Activated naive CD4-positive, alpha-beta T cell treated with anti-CD3 and anti-CD28 coated beads, Interleukin-2, amount 50 U/mL, for 24 hours (primary cell): ENCODE data around the gene SDCBP2.

Source experiments
- H3K27ac Mint-ChIP-seq: one replicate; pipeline ENCODE4 v1.8.0; 2021; ENCODE audit warnings: mild to moderate bottlenecking, mixed read lengths
- H3K27me3 Mint-ChIP-seq: one replicate; pipeline ENCODE4 v1.8.0; 2021; ENCODE audit warnings: mixed read lengths
- H3K36me3 Mint-ChIP-seq: one replicate; pipeline ENCODE4 v1.8.0; 2021; ENCODE audit warnings: mixed read lengths
- H3K4me1 Mint-ChIP-seq: one replicate; pipeline ENCODE4 v1.8.0; 2021; ENCODE audit warnings: mixed read lengths
- H3K4me3 Mint-ChIP-seq: one replicate; pipeline ENCODE4 v1.8.0; 2021; ENCODE audit warnings: mild to moderate bottlenecking, mixed read lengths
- H3K9me3 Mint-ChIP-seq: one replicate; pipeline ENCODE4 v1.8.0; 2021; ENCODE audit warnings: mixed read lengths

SDCBP2 gene

GRCh38 chr20:1326031-1326930, 2.7 kb downstream of the SDCBP2 start:
- Mint-ChIP-seq H3K27me3 (no peaks in the 10 kb centered on the region), H3K4me1 (no peaks in the 10 kb centered on the region), H3K9me3 (no peaks in the 10 kb centered on the region), H3K27ac (no peak overlapping the region), H3K36me3 (peaks cover 1% of the 10 kb centered on the region), H3K4me3 (no peak overlapping the region)

- Mint-ChIP-seq H3K36me3 (no peaks in the 10 kb centered on the region), H3K4me1 (no peaks in the 10 kb centered on the region), H3K9me3 (no peaks in the 10 kb centered on the region), H3K4me3 (no peak overlapping the region), H3K27ac (no peak overlapping the region), H3K27me3 (no peaks in the 10 kb centered on the region)
These were observed 3.5 kb downstream of the SDCBP2 start for GRCh38 chr20:1325173-1326030.

GRCh38 chr20:1324598-1325172, 4.3 kb downstream of the SDCBP2 start:
- no peaks in the 10 kb centered on the region for H3K27me3 Mint-ChIP-seq
- no peaks in the 10 kb centered on the region for H3K4me1 Mint-ChIP-seq
- no peak overlapping the region for H3K27ac Mint-ChIP-seq
- H3K4me3 Mint-ChIP-seq, result no peak overlapping the region
- H3K36me3 Mint-ChIP-seq, result no peaks in the 10 kb centered on the region
- H3K9me3 Mint-ChIP-seq, result no peaks in the 10 kb centered on the region

GRCh38 chr20:1323830-1324597, 4.9 kb downstream of the SDCBP2 start:
- Mint-ChIP-seq H3K4me1 (no peaks in the 10 kb centered on the region), H3K36me3 (no peaks in the 10 kb centered on the region), H3K27me3 (no peaks in the 10 kb centered on the region), H3K27ac (no peak overlapping the region), H3K4me3 (no peak overlapping the region), H3K9me3 (no peaks in the 10 kb centered on the region)

GRCh38 chr20:1323256-1323655, 5.7 kb downstream of the SDCBP2 start:
- Mint-ChIP-seq H3K27me3 (no peaks in the 10 kb centered on the region), H3K4me1 (no peaks in the 10 kb centered on the region), H3K36me3 (no peaks in the 10 kb centered on the region), H3K4me3 (peak overlapping the region; percentile 8), H3K27ac (peak overlapping the region; percentile 46), H3K9me3 (no peaks in the 10 kb centered on the region)

- Mint-ChIP-seq H3K27ac (peak overlapping the region; percentile 46), H3K4me3 (peak overlapping the region; percentile 8), H3K27me3 (no peaks in the 10 kb centered on the region), H3K9me3 (no peaks in the 10 kb centered on the region), H3K36me3 (no peaks in the 10 kb centered on the region), H3K4me1 (no peaks in the 10 kb centered on the region)
These were observed 6.3 kb downstream of the SDCBP2 start for GRCh38 chr20:1322511-1323245.

GRCh38 chr20:1321654-1321939, 7.3 kb downstream of the SDCBP2 start:
- Mint-ChIP-seq H3K27me3 (no peaks in the 10 kb centered on the region), H3K9me3 (no peaks in the 10 kb centered on the region), H3K27ac (no peak overlapping the region), H3K36me3 (no peaks in the 10 kb centered on the region), H3K4me3 (no peak overlapping the region), H3K4me1 (no peaks in the 10 kb centered on the region)

GRCh38 chr20:1320902-1321653, 7.9 kb downstream of the SDCBP2 start:
- Mint-ChIP-seq H3K27ac (no peak overlapping the region), H3K4me3 (no peak overlapping the region), H3K9me3 (no peaks in the 10 kb centered on the region), H3K27me3 (no peaks in the 10 kb centered on the region), H3K4me1 (no peaks in the 10 kb centered on the region), H3K36me3 (no peaks in the 10 kb centered on the region)

GRCh38 chr20:1320016-1320415, 8.9 kb downstream of the SDCBP2 start:
- no peak overlapping the region for H3K4me3 Mint-ChIP-seq
- H3K9me3 Mint-ChIP-seq, result no peaks in the 10 kb centered on the region
- H3K36me3 Mint-ChIP-seq, result no peaks in the 10 kb centered on the region
- H3K27ac Mint-ChIP-seq, result peak overlapping the region; percentile 79
- no peaks in the 10 kb centered on the region for H3K4me1 Mint-ChIP-seq
- no peaks in the 10 kb centered on the region for H3K27me3 Mint-ChIP-seq

GRCh38 chr20:1319462-1319861, 9.5 kb downstream of the SDCBP2 start:
- no peak overlapping the region for H3K27ac Mint-ChIP-seq

GRCh38 chr20:1319051-1319450, 9.9 kb downstream of the SDCBP2 start:
- Mint-ChIP-seq H3K4me1 (no peaks in the 10 kb centered on the region), H3K4me3 (no peak overlapping the region), H3K9me3 (no peaks in the 10 kb centered on the region), H3K36me3 (no peaks in the 10 kb centered on the region), H3K27me3 (no peaks in the 10 kb centered on the region), H3K27ac (no peak overlapping the region)

More at GRCh38 chr20:1319462-1319861, 9.5 kb downstream of the SDCBP2 start:
- Mint-ChIP-seq H3K4me3 (no peak overlapping the region), H3K4me1 (no peaks in the 10 kb centered on the region), H3K9me3 (no peaks in the 10 kb centered on the region), H3K36me3 (no peaks in the 10 kb centered on the region), H3K27me3 (no peaks in the 10 kb centered on the region)

- Mint-ChIP-seq H3K9me3 (no peaks in the 10 kb centered on the region), H3K36me3 (no peaks in the 10 kb centered on the region)
These were observed 11.2 kb downstream of the SDCBP2 start for GRCh38 chr20:1317545-1318255.

GRCh38 chr20:1315804-1316203, 13.1 kb downstream of the SDCBP2 start:
- Mint-ChIP-seq H3K36me3 (no peaks in the 10 kb centered on the region), H3K9me3 (no peaks in the 10 kb centered on the region), H3K4me1 (peaks cover 4% of the 10 kb centered on the region), H3K4me3 (no peak overlapping the region), H3K27me3 (no peaks in the 10 kb centered on the region), H3K27ac (no peak overlapping the region)

More at GRCh38 chr20:1317545-1318255, 11.2 kb downstream of the SDCBP2 start:
- no peak overlapping the region for H3K27ac Mint-ChIP-seq
- peaks cover 4% of the 10 kb centered on the region for H3K4me1 Mint-ChIP-seq
- H3K27me3 Mint-ChIP-seq, result no peaks in the 10 kb centered on the region
- no peak overlapping the region for H3K4me3 Mint-ChIP-seq
